Vagina (tissue), 2 donors: ENCODE data around the gene AGK. TPM values are rescaled to one million over a fixed set of nuclear protein-coding genes. Genes with fewer than 3 reads are reported as not detected.

ENCODE experiments used
- DNase-seq, 2 donors: peaks; one replicate each; pipeline ENCODE4 v3.0.0-alpha.2; 2017; ENCODE audit errors: extremely low spot score in 2 of 2
- H3K27ac ChIP-seq: fragments of 200-600 bp; sonication (generic); one replicate; pipeline ENCODE4 v1.5.1; 2019
- H3K27me3 ChIP-seq: fragments of 200-600 bp; sonication (generic); one replicate; pipeline ENCODE4 v1.5.1; 2019
- H3K36me3 ChIP-seq, 2 donors: fragments of 200-600 bp; sonication (generic); one replicate each; pipeline ENCODE4 v1.5.1; 2017 to 2019
- H3K4me1 ChIP-seq: fragments of 200-600 bp; sonication (generic); one replicate; pipeline ENCODE4 v1.5.1; 2019
- H3K4me3 ChIP-seq, 2 donors: fragments of 200-600 bp; sonication (generic); 1 replicate in 1 of 2; 2 replicates in 1 of 2; pipeline ENCODE4 v1.5.1; 2016 to 2019
- H3K9me3 ChIP-seq: fragments of 200-600 bp; sonication (generic); one replicate; pipeline ENCODE4 v1.5.1; 2019
- POLR2A ChIP-seq, 2 donors: fragments of 450-650 bp; IDR thresholded peaks; one replicate each; pipeline ENCODE4 v1.6.1; 2017; ENCODE audit warnings: antibody characterized with exemption in 2 of 2, mild to moderate bottlenecking in 2 of 2, moderate library complexity in 2 of 2
- POLR2AphosphoS5 ChIP-seq, 2 donors: sonication (generic); formaldehyde crosslinking; IDR thresholded peaks; one replicate each; pipeline ENCODE4 v1.9.0; 2017; ENCODE audit warnings: antibody characterized with exemption in 2 of 2, mild to moderate bottlenecking in 2 of 2, low read depth in 1 of 2; ENCODE audit not compliant: insufficient read depth in 1 of 2
- intact Hi-C: fragments of 100-400 bp; cut with DNase I; formaldehyde crosslinking; loops from one replicate; pipeline ENCODE4 v1.15.1; 2023
- total RNA-seq: library from RNA; depleted of rRNA; stranded (reverse); fragments of >200 nt; gene quantifications from one replicate; pipeline ENCODE4 v1.2.3, GENCODE V29; 2016
- TF ChIP-seq, protein P1 (sequence below), 3 experiments: fragments of 450-650 bp in 2 of 3; fragments of 200-600 bp in 1 of 3; sonication (generic) in 1 of 3; IDR thresholded peaks; one replicate each; pipeline ENCODE4 v1.5.1; 2017 to 2019; ENCODE audit warnings: antibody characterized with exemption in 3 of 3, mild to moderate bottlenecking in 2 of 3, moderate library complexity in 2 of 3

The AGK gene
- total RNA-seq, 1 donor from 2014 or later: 21.1 TPM

DNA sequence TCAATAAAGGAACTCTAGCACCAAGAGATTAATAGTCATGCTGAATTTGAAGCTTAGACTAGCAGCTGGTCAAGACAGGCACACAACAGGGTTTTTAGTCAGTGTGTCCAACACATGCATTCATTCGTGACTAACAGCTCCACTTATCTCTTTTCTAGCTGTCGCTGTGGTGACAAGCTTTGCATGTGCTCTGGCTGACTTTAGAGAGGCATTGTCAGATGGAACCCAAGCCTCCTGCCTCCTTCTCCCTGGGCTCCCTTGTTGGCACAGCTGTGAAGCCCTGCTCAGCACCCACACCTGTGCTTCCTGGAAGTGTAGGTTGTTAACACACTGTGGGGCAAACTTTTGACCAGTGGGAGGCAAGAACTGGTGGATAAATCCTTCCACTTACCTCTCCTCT is 9.8 kb upstream of the AGK start:
- peak in 1 of 2 donors; percentile 54 for DNase-seq
- no peak overlapping the region for H3K27ac ChIP-seq
- no peaks in the 10 kb centered on the region for H3K27me3 ChIP-seq
- TF ChIP-seq, protein P1, sequence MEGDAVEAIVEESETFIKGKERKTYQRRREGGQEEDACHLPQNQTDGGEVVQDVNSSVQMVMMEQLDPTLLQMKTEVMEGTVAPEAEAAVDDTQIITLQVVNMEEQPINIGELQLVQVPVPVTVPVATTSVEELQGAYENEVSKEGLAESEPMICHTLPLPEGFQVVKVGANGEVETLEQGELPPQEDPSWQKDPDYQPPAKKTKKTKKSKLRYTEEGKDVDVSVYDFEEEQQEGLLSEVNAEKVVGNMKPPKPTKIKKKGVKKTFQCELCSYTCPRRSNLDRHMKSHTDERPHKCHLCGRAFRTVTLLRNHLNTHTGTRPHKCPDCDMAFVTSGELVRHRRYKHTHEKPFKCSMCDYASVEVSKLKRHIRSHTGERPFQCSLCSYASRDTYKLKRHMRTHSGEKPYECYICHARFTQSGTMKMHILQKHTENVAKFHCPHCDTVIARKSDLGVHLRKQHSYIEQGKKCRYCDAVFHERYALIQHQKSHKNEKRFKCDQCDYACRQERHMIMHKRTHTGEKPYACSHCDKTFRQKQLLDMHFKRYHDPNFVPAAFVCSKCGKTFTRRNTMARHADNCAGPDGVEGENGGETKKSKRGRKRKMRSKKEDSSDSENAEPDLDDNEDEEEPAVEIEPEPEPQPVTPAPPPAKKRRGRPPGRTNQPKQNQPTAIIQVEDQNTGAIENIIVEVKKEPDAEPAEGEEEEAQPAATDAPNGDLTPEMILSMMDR (IDR thresholded peaks at IDR 0.05): no peak
- no peak for TF ChIP-seq POLR2AphosphoS5 (IDR thresholded peaks at IDR 0.05; ENCODE audit: insufficient read depth in 1 of 2, low read depth in 1 of 2)
- no peak for TF ChIP-seq POLR2A (IDR thresholded peaks at IDR 0.05)
- intact Hi-C loops: no loop called here
- H3K9me3 ChIP-seq: no peaks in the 10 kb centered on the region
- no peaks in the 10 kb centered on the region for H3K4me1 ChIP-seq
- H3K36me3 ChIP-seq: no peaks in the 10 kb centered on the region
- H3K4me3 ChIP-seq: no peak overlapping the region

DNA sequence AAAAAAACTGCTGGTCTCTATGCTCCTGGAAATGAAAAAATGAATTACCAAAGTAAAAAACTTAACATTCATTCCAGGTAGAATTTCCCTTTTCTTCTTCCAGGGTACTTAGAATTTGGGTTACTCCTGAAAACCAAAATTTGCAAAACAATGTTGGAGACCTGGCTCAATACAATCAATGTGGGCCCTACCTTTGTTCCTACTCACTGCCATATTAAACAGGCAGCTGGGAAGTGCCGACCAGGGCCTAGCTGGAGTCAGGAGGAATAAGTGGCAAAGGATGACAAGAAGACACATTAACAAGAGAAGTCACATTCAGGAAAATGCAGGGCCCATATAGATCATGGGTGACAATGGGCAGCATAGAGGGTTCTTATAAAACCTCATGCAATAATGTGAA is 6.4 kb upstream of the AGK start:
- Histone ChIP-seq H3K4me3 (no peak overlapping the region), H3K27me3 (no peaks in the 10 kb centered on the region), H3K9me3 (no peaks in the 10 kb centered on the region), H3K36me3 (no peaks in the 10 kb centered on the region), H3K27ac (no peak overlapping the region), H3K4me1 (no peaks in the 10 kb centered on the region)
- TF ChIP-seq POLR2AphosphoS5 (IDR thresholded peaks at IDR 0.05; ENCODE audit: insufficient read depth in 1 of 2, low read depth in 1 of 2): no peak
- TF ChIP-seq, protein P1 (IDR thresholded peaks at IDR 0.05): no peak
- no peak for TF ChIP-seq POLR2A (IDR thresholded peaks at IDR 0.05)
- peak in 1 of 2 donors; percentile 16 for DNase-seq
- intact Hi-C loops: no loop called here

DNA sequence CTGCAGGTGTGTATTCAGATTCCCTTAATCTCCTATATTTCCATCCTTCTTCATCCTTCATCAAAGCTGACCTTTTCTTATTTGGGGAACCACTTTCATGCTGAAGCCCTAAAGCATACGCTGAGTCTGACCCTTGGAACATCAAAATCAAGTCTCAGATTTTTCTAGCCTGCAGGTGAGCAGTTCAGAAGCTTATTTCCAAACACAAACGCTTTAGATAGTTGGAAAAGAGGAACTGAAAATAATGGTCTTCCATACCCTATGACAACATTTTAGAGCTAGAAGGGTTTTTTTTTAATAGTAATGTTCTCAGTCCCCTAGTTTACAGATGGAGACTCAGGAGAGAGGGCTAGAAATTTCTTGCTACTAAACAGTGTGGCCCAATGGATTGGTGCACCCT is 1.6 kb upstream of the AGK start:
- H3K4me3 ChIP-seq: no peak overlapping the region
- no peaks in the 10 kb centered on the region for H3K36me3 ChIP-seq
- H3K9me3 ChIP-seq: no peaks in the 10 kb centered on the region
- TF ChIP-seq, protein P1 (IDR thresholded peaks at IDR 0.05): no peak
- no peak for TF ChIP-seq POLR2A (IDR thresholded peaks at IDR 0.05)
- TF ChIP-seq POLR2AphosphoS5 (IDR thresholded peaks at IDR 0.05; ENCODE audit: insufficient read depth in 1 of 2, low read depth in 1 of 2): no peak
- no peak for DNase-seq
- no peak overlapping the region for H3K27ac ChIP-seq
- H3K27me3 ChIP-seq: no peaks in the 10 kb centered on the region
- peaks cover 11% of the 10 kb centered on the region for H3K4me1 ChIP-seq
- intact Hi-C loops: no loop called here

DNA sequence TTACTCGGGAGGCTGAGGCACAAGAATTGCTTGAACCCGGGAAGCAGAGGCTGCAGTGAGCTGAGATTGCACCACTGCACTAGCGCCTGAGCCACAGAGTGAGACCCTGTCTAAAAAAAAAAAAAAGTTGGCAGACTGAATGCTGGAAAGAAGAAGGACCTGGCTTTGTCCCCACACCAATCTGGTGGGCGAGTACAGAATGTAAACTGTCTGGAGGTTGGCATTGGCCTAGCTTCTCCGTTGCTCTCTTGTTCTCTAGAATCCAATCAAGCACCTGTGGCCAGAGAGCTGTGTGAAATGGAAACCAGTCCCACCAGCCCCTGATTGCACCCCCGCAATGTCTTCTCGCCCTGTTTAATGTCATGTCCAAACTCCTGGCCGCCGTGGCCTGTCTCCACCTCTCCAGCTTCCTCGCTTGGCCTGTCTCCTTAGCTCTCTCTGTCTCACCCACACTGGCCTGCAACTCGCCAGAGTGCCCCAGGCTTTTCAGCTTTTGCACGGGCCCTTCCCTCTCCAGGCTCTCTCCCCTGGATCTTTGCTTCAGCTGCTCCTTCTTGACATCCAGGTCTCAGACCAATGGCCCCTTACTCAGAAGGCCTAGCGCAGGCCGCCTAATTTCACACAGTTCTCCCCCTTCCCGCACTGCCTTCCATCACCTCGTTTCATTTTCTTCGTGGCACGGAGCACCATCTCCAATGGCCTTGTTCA is 670 bp upstream of the AGK start:
- peak overlapping the region; percentile 74 to 80 for H3K4me3 ChIP-seq
- H3K27me3 ChIP-seq: no peaks in the 10 kb centered on the region
- TF ChIP-seq, protein P1 (IDR thresholded peaks at IDR 0.05): no peak
- no peak for TF ChIP-seq POLR2AphosphoS5 (IDR thresholded peaks at IDR 0.05; ENCODE audit: insufficient read depth in 1 of 2, low read depth in 1 of 2)
- no peak for TF ChIP-seq POLR2A (IDR thresholded peaks at IDR 0.05)
- peak overlapping the region; percentile 59 for H3K27ac ChIP-seq
- intact Hi-C loops: no loop called here
- H3K4me1 ChIP-seq: peaks cover 11% of the 10 kb centered on the region
- H3K9me3 ChIP-seq: no peaks in the 10 kb centered on the region
- no peaks in the 10 kb centered on the region for H3K36me3 ChIP-seq
- no peak for DNase-seq

DNA sequence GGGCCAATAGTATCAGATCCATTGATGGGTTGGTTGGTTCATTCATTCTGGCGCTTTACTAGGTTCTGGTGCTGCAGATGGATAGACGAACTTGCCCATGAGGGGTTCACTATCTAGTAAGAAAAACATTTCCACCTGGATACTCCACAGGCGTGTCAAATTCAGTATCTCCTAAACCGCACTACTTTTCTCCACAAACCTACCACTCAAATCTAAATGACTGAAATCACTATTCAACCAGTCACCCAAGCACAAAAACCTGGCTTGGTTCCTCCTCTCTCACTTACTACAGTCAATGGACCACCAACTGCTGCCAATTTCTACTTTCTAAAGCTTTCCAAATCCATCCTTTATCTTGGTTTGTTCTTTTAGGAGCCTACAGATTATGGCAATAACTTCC is 572 bp downstream of the AGK start:
- TF ChIP-seq POLR2AphosphoS5 (IDR thresholded peaks at IDR 0.05; ENCODE audit: insufficient read depth in 1 of 2, low read depth in 1 of 2) (no peak), POLR2A (IDR thresholded peaks at IDR 0.05) (no peak)
- TF ChIP-seq, protein P1 (IDR thresholded peaks at IDR 0.05): no peak
- Histone ChIP-seq H3K27me3 (no peaks in the 10 kb centered on the region), H3K9me3 (no peaks in the 10 kb centered on the region), H3K36me3 (peaks cover 0 to 9% of the 10 kb centered on the region in 2 donors), H3K4me3 (peak overlapping the region; percentile 74 to 80), H3K27ac (peak overlapping the region; percentile 59), H3K4me1 (peaks cover 11% of the 10 kb centered on the region)
- DNase-seq: no peak
- intact Hi-C loops: no loop called here
